Measurements from ENCODE around the gene SPDYE2B.
"Not testable (repeated sequence)": the region's sequence is repeated elsewhere in the genome, so short reads cannot be mapped to it uniquely, and the experiment has no call there.

SPDYE2B gene

GRCh38 chr7:102627271-102627904 is 22.7 kb upstream of the SPDYE2B start:
- H4K20me1 ChIP-seq, H3K27me3 ChIP-seq, H3K9me3 ChIP-seq, H3K4me1 ChIP-seq, H3K4me2 ChIP-seq, H3K27ac ChIP-seq, H3K4me3 ChIP-seq, H3K9ac ChIP-seq, H3K36me3 ChIP-seq: not testable (repeated sequence)

DNA sequence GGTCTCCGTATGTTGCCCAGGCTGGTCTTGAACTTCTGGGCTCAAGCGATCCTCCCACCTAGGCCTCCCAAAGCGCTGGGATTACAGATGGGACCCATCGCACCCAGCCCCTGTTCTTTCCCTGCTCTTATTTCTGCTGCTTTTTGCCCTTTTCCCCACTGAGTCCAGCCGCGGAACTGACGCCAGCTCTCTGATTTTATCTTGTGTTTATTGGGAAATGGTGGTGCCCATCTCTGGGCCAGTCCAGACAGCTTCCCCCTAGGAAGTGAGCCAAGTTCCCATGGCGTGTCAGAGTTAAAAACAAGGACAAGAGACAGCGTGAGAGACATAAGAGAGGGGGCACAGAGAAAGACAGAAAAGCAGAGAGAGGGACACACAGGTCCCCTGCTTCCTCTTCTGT is 19.5 kb upstream of the SPDYE2B start:
- H4K20me1 ChIP-seq, H3K36me3 ChIP-seq, H3K4me2 ChIP-seq, H3K27me3 ChIP-seq, H3K9ac ChIP-seq, H3K9me3 ChIP-seq, H3K4me1 ChIP-seq, H3K27ac ChIP-seq, H3K4me3 ChIP-seq: not testable (repeated sequence)

GRCh38 chr7:102634299-102634698 is 15.8 kb upstream of the SPDYE2B start:
- not testable (repeated sequence) for H3K27me3 ChIP-seq, H3K9ac ChIP-seq, H4K20me1 ChIP-seq, H3K36me3 ChIP-seq, H3K4me3 ChIP-seq, H3K4me1 ChIP-seq, H3K9me3 ChIP-seq
- Histone ChIP-seq H3K27ac (0 out of 2 replicates have a peak overlapping the region, but pooled peaks have one; percentile 46), H3K4me2 (peak overlapping the region; percentile 48)

GRCh38 chr7:102635354-102635753 is 14.8 kb upstream of the SPDYE2B start:
- H3K4me2 ChIP-seq, H3K27me3 ChIP-seq, H3K27ac ChIP-seq, H4K20me1 ChIP-seq, H3K9ac ChIP-seq, H3K36me3 ChIP-seq, H3K4me1 ChIP-seq, H3K4me3 ChIP-seq, H3K9me3 ChIP-seq: not testable (repeated sequence)

- H3K9ac ChIP-seq, H4K20me1 ChIP-seq, H3K4me2 ChIP-seq, H3K9me3 ChIP-seq, H3K27me3 ChIP-seq, H3K27ac ChIP-seq, H3K36me3 ChIP-seq, H3K4me3 ChIP-seq, H3K4me1 ChIP-seq: not testable (repeated sequence)
Measured at GRCh38 chr7:102636956-102637355, 13.2 kb upstream of the SPDYE2B start.

GRCh38 chr7:102638848-102639247 is 11.3 kb upstream of the SPDYE2B start:
- H3K9me3 ChIP-seq, H3K4me2 ChIP-seq, H3K27ac ChIP-seq, H3K27me3 ChIP-seq, H3K36me3 ChIP-seq, H4K20me1 ChIP-seq, H3K4me1 ChIP-seq, H3K4me3 ChIP-seq, H3K9ac ChIP-seq: not testable (repeated sequence)

- H3K36me3 ChIP-seq, H4K20me1 ChIP-seq, H3K9ac ChIP-seq, H3K27me3 ChIP-seq, H3K4me3 ChIP-seq, H3K4me1 ChIP-seq, H3K9me3 ChIP-seq, H3K27ac ChIP-seq, H3K4me2 ChIP-seq: not testable (repeated sequence)
Measured at GRCh38 chr7:102642691-102643090, 7.4 kb upstream of the SPDYE2B start, which contains the start of gene UPK3BL1. UPK3BL1 (minus strand) TSS chr7:102642791; CDS start chr7:102642741, 50 bp downstream.

DNA sequence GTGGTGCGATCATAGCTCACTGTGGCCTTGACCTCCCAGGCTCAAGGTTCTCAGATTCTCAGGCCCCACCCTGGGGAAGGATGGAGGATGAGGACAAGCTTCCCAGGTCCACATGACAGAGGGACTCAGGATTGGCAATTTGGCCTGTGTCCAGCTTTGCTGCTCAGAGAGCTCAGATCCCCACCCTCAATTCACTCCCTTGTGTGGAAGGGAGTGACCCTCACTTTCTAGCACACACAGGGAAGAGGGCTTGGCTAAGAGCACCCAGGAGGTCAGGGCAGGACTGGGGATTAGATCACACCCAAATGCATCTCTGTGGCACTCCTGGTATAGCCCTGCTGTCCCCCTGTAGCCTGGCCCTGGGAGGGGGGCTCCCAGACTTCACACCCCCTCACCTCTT is 6.7 kb upstream of the SPDYE2B start:
- not testable (repeated sequence) for H3K4me3 ChIP-seq, H3K4me1 ChIP-seq, H3K27ac ChIP-seq, H3K9me3 ChIP-seq, H3K9ac ChIP-seq, H3K4me2 ChIP-seq, H3K27me3 ChIP-seq, H3K36me3 ChIP-seq, H4K20me1 ChIP-seq

- H3K27ac ChIP-seq, H3K4me1 ChIP-seq, H3K27me3 ChIP-seq, H3K9ac ChIP-seq, H3K4me3 ChIP-seq, H3K4me2 ChIP-seq, H3K9me3 ChIP-seq, H3K36me3 ChIP-seq, H4K20me1 ChIP-seq: not testable (repeated sequence)
Measured at GRCh38 chr7:102647813-102648212, 2.3 kb upstream of the SPDYE2B start.

- H3K9ac ChIP-seq, H4K20me1 ChIP-seq, H3K27ac ChIP-seq, H3K4me1 ChIP-seq, H3K36me3 ChIP-seq, H3K4me2 ChIP-seq, H3K27me3 ChIP-seq, H3K4me3 ChIP-seq, H3K9me3 ChIP-seq: not testable (repeated sequence)
Measured at GRCh38 chr7:102664765-102665164, 14.6 kb downstream of the SPDYE2B start.

GRCh38 chr7:102666850-102667249 is 16.7 kb downstream of the SPDYE2B start:
- H3K27ac ChIP-seq, H4K20me1 ChIP-seq, H3K9me3 ChIP-seq, H3K36me3 ChIP-seq, H3K27me3 ChIP-seq, H3K4me2 ChIP-seq, H3K4me3 ChIP-seq, H3K4me1 ChIP-seq, H3K9ac ChIP-seq: not testable (repeated sequence)

DNA sequence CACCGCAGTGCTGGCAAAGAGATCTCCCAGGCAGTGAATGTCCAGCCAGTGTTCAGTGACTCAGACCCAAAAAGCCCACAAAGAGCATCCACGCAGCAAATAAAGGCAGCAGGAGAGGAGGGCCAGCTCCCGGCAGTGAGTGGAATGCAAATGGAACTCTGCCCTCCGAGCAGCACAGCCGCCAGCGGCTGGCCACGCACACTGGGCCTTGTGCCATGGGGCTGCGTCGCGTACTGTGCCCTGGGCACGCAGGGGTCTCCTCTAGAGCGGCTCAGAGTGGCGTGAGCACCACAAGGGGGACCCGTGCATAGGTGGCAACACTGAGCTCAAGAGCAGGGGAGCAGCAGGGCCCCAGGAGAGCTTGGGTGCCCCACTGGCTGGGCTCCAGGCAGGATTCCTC is 17.4 kb downstream of the SPDYE2B start:
- not testable (repeated sequence) for H3K27ac ChIP-seq, H3K4me1 ChIP-seq, H3K27me3 ChIP-seq, H3K4me2 ChIP-seq, H4K20me1 ChIP-seq, H3K9ac ChIP-seq, H3K9me3 ChIP-seq, H3K4me3 ChIP-seq, H3K36me3 ChIP-seq

- not testable (repeated sequence) for H3K27me3 ChIP-seq, H3K9ac ChIP-seq, H3K4me2 ChIP-seq, H3K9me3 ChIP-seq, H4K20me1 ChIP-seq, H3K4me1 ChIP-seq, H3K27ac ChIP-seq, H3K36me3 ChIP-seq
- peak within 1 kb of the TSS; percentile 54; the same call in 1 of the 2 replicates for H3K4me3 ChIP-seq
Measured at GRCh38 chr7:102671166-102671955, 21.2 kb downstream of the SPDYE2B start, which contains the start of gene POLR2J2. POLR2J2 (minus strand) TSS chr7:102671663; CDS start chr7:102671601, 62 bp downstream.

DNA sequence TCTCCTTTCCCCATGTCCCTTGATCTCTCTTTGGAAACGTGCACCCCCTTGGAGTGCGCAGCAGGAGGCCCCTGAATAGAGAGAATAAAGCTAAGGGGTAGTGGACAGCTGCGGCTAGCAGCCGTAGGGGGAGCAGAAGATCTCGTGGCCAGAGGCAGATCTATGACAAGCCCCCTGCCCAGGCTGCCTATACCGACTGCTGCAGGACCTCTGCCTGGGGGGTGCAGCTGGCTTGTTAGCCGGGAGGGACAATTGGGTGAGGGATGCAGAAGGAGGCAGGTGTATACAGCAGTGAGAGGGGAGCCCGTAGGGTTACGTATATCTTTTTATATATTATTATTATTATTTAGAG is 21.8 kb downstream of the SPDYE2B start:
- H3K36me3 ChIP-seq, H3K9ac ChIP-seq, H3K4me3 ChIP-seq, H3K27me3 ChIP-seq, H3K27ac ChIP-seq, H3K9me3 ChIP-seq, H3K4me1 ChIP-seq, H4K20me1 ChIP-seq, H3K4me2 ChIP-seq: not testable (repeated sequence)

GRCh38 chr7:102673447-102674067 is 23.4 kb downstream of the SPDYE2B start:
- not testable (repeated sequence) for H3K36me3 ChIP-seq, H3K4me1 ChIP-seq, H3K9me3 ChIP-seq, H4K20me1 ChIP-seq, H3K27ac ChIP-seq, H3K9ac ChIP-seq, H3K27me3 ChIP-seq, H3K4me2 ChIP-seq, H3K4me3 ChIP-seq
